NCI-H1694 treated with DMSO at 0.1 percent for 48 hours (cell line): Measurements from ENCODE around the gene SCARF1.

Experiments used
- DNase-seq: peaks from one replicate; lab custom pipeline; 2025; lab: John Stamatoyannopoulos, UW

The SCARF1 gene

GRCh38 chr17:1598399-1599095 lies 47.0 kb downstream of the SCARF1 start:
- no peak for DNase-seq

GRCh38 chr17:1597861-1598342 lies 47.6 kb downstream of the SCARF1 start:
- DNase-seq = no peak

- no peak for DNase-seq
Observed at GRCh38 chr17:1593630-1593931, 52.0 kb downstream of the SCARF1 start.

DNA sequence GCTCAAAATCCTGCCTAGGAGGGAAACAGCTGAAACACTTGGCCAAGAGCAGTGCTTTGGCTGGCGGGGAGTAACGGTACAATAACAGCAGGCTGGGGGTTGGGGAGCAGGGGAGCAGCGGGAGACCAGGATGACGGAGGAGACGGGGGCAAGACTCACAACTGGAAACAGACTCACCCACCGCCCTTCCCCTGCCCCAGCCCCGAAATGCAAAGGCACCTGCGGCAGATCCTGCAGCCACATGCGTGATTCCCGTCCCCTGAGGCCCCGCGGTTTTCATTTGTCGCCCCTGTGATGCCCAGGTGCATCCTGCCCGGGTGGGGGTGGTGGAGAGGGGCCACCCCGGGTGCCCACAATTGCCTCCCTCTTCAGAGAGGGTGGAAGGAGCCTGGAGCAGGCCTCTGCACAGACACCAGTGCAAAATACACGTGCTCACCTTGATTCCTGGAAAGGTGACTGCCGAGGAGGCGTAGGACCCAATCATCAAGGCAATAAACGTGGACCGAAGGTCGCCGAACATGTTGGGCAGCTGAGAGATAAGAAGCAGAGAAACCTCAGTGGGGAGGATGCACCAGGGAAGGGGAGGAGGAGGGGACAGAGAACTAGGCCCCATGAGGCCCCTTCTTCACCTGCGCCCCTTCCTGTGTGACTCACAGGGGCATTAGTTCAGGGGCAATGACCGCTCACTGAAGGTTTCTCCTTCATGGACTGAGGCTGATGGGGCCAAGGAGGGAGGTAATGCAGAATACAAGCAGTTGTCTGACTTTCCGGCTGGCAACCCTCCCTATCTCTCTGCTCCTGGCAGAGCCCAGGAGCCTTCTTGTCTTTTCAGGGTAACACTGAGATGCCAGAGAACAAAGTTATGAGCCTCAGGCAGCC lies 52.5 kb downstream of the SCARF1 start:
- no peak for DNase-seq

DNA sequence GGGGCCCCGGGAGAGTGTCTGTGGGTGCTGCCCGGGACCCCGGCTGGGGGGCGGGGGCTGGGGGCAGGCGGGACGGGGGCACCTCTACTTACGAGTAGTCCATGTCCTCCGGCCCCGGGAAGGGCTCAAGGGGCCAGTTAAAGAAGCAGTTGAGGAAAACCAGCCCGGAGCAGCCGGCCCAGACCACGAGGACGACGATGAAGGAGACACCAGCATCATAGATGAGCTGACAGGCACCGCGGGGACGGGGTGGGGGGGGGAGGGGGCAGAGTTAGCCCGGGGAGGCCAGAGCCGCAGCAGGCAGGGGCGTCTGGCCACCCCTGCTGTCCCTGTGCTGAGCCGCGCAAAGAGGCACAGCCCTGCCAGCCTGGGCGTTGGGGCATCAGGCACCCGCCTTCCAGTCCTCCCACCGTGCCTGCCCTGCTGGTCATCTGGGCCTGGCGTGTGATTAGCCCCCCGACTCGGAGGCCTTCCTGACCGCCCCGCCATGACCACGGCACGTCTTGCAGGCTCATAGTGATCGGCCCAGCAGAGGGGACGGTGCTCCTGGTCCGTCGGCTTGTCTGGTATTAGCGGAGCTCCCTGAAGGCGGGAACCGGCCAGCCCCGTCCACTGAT lies 54.0 kb downstream of the SCARF1 start:
- DNase-seq = no peak

DNA sequence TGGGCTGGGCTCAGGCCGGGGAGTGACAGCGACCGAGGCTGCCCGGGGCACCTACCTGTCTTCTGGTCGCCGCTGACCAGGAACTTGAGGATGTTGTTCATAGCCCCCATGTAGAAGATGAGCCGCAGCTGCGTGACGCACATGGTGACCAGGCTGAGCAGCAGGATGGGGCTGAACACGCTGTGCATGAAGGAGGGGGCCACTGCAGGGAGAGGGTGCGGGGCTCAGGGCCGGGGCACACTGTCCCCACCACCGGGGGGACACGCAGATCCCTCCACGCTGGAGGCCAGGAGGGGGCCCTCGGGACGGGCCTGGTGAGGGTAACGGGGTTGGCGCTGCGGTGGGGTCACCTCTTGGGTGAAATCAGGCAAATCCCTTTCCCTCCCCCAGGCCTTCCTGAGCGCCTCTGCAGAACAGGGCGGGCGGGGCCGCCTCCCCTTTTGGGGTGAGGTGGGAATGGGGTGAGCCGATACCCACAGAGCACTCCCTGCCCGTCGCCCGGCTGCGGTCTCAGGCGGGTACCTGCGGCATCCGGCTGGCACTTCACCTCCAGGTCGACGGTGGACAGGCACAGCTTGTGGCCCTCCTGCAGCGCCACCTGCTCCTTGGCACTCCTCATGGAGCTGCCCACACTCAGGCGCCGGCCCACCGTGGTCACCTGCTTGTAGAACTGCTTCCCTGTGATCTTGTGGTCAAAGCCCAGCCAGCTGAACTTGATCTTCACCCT lies 54.6 kb downstream of the SCARF1 start:
- no peak for DNase-seq

DNA sequence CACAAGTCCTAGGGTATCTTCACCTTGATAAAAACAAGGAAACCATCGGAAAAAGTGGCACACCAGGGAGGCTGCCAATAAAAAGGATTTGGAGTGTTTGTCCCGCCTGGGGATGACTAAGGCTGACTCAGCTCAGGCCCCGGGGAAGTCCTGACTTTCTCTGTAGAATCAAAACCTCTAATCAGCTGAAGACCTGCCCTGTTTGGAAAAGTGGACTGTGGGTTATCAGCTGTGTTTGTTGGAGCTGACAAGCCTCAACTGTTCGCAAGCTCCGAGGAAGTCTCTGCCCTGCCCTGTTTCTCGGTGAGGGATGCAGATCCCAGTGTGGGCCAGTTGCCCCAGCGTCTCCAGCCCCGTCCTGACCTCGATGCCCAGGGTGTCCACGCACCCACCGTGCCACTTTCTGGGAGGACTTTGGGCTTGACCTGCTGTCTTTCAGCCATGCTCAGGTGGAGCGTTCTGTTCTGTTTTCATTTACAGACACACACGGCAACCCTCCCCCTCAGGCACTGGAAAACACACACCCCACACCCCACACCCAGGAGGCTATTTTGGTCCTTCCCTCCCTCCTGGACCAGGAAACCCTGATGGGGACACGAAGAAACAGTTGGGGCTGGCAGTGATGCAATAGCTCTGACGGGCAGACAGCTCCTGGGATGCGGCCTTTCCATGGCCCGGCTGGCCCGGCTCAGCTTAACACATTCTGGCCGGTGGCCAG lies 55.3 kb downstream of the SCARF1 start:
- no peak for DNase-seq

DNA sequence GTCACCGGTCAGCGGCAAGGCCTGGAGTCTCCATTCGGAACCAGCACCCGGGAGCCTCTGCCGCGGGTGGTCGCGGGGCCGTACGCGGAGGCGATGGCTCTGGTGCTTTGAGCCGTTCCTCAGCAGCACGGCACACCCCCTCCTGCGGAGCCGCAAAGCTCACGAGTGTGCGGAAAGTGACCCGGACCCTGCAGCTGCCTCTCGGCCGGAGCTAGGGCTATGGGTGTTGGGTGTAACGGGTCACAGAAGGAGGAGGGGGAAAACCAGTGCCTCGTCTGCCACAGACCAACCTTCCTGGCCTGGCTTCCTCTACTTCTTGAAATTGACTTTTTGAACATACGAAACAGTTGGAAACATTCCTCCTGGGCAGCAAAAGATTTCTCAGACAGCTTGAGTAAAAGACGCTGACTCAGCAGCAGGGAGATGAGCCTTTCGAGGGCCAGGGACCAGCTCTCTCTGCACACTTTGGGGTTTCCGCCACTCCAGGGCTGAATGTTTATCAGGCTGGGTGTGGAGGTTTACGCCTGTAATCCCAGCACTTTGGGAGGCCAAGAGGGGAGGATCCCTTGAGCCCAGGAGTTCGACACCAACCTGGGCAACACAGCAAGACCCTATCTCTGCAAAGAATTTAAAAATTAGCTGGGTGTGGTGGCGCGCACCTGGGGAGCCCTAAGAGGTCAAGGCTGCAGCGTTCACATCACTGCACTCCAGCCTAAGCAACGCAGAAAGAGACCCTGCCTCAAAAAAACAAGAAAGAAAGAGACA lies 56.5 kb downstream of the SCARF1 start:
- no peak for DNase-seq

DNA sequence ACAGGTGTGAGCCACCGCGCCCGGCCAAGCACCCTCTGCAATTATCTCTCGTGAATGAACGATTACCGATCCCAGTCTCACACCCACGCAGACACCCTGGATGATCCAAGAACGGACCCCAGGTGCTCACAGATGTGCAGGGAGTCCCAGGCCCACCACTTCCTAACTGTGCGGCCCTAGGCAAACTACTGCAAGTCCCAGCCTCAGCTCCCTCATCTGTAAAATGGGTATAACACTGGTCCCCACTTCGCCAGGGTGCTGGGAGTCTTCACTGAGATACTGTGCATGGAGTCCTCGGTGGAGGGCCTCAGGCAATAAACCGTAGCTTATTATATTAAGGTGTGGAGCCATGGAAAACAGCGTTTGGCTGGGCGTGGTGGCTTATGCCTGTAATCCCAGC lies 61.4 kb downstream of the SCARF1 start:
- DNase-seq = no peak
